ENCODE results near the gene MLST8.
"Not testable (repeated sequence)": the region's sequence is repeated elsewhere in the genome, so short reads cannot be mapped to it uniquely, and the experiment has no call there.

The MLST8 gene

DNA sequence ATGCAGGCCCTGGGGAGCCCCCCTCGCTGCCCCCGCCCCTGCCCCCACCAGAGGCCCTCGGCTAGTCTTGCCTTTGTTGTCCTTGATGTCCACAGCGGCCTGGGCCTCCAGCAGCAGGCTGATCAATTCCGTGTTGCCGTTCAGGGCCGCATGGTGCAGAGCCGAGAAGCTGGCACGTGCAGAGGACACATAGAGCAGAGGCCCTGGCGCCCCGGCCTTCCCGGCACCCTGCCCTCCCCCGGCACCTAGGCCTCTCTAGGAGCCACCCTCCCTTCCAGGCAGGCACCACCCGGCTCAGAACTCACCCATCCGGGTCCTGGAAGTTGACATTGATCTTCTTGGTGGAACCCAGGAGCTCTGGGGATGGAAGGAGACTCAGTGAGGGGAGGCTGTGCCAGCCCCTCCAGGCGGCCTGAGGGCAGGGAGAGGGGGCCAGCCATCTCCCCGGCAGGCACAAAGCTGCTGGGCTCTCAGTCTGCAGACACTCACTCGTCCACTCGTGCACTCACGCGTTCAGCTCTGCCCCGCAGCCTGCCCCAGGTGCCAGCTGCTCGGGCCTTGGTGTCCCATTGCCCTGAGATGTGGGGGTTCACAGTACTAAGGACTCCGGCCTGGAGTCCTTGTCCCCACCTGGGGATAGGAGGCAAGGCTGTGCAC, 15.1 kb upstream of the MLST8 start:
- DNase-seq (ENCODE audit: low spot score): no peak

DNA sequence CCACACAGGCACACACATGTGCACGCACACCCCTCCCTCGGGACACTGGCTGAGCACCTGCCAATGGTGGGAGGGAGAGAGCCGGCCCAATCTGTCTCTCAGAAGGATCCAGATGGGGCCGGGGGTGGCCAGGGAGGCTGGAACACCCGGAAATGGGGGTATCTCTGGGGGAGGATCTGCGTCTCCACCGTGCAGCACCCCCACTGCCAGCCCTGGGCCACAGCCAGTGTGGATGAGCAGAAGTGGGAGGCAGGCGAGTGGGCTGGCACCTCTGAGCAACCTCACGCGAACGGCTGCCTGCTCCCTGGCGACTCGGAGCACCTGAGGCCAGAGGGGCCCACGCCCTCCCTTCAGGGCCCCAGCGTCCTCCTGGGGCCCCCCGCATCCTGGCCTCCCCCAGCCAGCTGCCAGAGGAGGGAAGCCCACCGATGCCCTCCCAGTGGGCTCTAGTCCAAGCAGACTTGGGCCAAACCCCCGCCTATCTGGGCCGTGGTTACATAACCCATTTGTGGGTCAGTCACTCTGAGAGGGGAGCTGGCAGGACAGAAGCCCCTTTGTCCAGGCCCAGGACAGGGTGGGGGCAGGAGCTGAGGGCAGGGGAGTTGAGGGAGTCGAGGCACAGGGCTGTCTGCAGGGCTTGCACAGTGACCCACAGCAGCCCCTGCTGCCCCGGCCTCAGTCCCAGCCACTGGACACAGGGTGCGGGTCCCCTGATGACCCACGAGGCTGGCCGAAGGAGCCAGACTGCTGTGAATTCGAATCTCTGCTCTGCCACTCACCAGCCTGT, 14.4 kb upstream of the MLST8 start:
- DNase-seq (ENCODE audit: low spot score): peak; percentile 29

- DNase-seq (ENCODE audit: low spot score): no peak
Measured at GRCh38 chr16:2191446-2191706, 13.9 kb upstream of the MLST8 start.

DNA sequence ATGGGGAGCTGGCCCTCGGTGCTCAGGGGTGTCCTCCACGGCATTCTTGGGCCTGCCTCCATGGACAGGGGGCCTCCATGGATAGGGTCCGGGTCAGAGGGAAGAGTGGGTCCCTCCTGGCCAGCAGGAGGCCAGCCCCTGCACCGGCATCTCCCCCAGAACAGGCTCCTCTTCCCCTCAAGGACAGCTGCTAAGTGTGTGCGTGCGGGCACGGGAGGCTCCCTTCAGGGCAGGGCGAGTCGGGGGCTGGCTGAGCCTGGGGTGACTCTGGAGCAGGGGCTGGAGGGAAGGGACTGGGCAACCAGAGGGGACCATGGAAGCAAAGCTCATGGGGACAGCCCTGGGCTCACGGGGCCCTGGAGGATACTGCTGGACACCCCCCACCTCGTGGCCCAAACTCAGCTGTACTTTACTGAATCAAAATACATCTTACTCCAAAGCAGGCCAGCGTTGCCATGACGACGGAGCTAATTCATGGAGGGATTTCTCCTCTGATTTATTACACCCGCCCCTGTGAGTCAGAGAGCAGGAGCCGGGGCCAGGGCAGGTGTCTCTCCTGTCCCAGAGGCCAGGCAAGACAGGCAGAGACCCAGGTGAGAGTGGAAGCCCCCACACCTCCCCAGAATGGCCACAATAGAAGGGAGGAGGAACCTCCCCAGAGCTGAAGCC, 11.0 kb upstream of the MLST8 start:
- DNase-seq (ENCODE audit: low spot score): no peak

DNA sequence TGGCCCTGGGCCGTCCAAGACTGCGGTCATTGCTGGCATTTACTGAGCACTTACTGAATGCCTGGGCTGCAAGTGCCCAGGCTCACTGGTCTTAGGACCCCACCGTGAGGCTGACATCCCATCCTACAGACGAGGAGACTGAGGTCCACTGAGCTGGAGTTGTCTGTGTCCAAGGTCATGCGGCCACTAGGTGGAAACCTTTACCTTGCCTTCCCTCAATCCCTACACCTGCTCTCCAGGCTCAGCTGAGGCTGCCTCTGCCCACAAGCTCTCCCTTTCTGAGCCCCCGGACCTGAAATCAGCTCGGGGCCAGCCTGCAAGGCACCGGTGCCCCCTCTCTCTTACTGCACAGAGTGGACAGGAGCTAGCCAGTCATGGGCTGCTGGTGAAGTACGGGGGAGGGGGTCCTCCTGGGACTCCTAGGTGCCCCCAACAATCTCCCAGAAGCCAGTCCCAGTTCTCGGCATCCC, 10.4 kb upstream of the MLST8 start:
- DNase-seq (ENCODE audit: low spot score): no peak

GRCh38 chr16:2195322-2196161, 9.7 kb upstream of the MLST8 start:
- no peak for DNase-seq (ENCODE audit: low spot score)

GRCh38 chr16:2196162-2196980, 8.9 kb upstream of the MLST8 start, which contains the start of gene CASKIN1:
CASKIN1 (minus strand) TSS chr16:2196605; CDS start chr16:2196432, 173 bp downstream.
- DNase-seq (ENCODE audit: low spot score): no peak

DNA sequence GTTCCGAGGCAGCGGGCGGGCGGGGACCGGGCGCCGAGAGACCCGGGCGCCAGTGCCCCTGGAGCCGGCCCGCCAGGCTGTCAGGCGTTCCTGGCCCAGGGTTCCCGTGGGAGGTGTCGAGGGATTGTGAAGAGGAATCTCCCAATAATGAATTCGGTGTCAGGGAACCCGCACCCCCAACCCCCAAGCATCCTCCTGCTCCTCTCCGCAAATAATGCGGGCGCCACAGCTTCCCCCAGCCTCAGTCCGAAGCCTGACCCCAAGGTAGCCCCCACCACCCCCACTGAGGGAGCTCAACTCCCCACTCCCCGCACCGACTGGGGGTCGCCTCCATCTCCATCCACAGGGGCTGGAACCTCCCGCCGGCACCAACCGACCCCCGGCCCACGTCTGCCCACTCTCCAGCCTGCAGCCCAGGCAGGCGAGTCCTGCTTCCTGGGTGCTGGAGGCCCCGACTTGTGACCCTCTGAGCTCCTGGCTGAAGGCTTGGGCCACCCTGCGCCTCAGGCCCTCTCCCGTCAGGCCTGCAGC, 8.2 kb upstream of the MLST8 start:
- no peak for DNase-seq (ENCODE audit: low spot score)

DNA sequence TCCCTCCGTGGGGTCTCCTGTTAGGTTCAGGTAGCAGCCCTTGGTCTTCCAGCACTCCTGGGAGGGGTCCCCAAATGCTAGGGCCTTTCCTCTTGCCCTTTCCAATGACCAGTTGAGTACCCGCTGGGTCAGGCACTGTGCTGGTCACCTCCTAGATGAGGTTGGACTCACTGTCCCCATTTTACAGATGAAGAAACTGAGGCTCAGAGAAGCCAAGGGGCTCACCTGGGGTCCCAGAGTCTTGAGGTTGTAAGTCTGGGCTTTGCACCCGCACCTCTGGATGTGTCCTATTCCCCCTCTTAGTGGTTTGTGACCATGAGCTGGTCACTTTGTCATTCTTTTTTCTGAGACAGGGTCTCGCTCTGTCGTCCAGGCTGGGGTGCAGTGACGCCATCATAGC, 7.5 kb upstream of the MLST8 start:
- no peak for DNase-seq (ENCODE audit: low spot score)

GRCh38 chr16:2198283-2198682, 7.0 kb upstream of the MLST8 start:
- DNase-seq (ENCODE audit: low spot score): no peak

DNA sequence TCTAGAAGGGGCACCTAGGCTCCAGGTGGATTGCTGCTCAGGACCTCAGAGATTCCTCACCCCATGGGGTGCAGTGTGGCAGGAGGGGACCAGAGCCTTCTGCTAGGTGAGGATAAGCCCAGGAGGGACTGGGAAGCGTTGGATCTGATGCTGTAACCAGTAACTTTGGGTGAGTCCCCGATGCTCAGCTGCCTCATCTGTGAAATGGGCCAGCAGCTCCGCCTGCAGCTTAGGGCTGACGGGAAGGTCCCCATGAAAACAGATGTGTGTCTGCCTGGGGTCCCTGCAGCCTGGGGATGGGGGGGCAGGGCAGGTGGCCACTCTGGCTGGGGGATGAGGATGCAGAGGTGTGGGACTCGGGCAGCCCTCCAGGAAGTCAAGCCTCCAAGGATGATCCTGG, 6.2 kb upstream of the MLST8 start:
- DNase-seq (ENCODE audit: low spot score): no peak

- DNase-seq (ENCODE audit: low spot score): no peak
Measured at GRCh38 chr16:2199621-2200139, 5.6 kb upstream of the MLST8 start.

GRCh38 chr16:2200313-2200712, 4.9 kb upstream of the MLST8 start:
- no peak for DNase-seq (ENCODE audit: low spot score)

- not testable (repeated sequence) for DNase-seq (ENCODE audit: low spot score)
Measured at GRCh38 chr16:2203119-2203688, 2.0 kb upstream of the MLST8 start.

DNA sequence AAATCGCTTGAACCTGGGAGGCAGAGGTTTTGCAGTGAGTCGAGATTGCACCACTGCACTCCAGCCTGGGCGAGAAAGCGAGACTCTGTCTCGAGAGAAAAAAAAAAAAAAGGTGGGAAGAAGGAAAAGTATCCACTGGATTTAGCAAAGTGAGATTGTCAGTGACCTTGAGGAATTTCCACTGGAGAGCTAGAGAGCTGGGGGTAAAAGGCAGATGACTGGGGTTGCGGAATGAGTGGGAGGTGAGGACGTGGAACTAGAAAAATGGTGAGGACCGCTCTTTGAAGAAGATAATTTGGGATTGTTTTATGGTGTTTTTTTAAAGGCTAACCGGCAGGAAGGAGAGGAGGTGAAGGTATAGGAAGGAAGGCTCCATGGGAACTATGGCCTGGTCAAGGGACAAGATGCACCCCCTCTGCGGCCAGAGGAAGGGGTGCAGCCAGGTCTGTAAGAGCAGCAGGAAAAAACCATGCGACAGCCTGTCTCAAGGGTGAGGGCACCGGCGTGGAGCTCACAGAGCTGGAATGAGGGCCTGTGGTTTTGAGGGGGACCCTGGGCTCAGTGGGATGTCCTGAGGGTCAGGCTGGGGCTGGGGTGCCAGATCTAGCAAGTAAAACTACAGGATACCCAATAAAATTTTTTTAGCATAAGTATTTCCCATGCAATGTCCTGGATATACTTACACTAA, 694 bp upstream of the MLST8 start:
- DNase-seq (ENCODE audit: low spot score): no peak

GRCh38 chr16:2205967-2206313, 686 bp downstream of the MLST8 start:
- DNase-seq (ENCODE audit: low spot score): no peak

DNA sequence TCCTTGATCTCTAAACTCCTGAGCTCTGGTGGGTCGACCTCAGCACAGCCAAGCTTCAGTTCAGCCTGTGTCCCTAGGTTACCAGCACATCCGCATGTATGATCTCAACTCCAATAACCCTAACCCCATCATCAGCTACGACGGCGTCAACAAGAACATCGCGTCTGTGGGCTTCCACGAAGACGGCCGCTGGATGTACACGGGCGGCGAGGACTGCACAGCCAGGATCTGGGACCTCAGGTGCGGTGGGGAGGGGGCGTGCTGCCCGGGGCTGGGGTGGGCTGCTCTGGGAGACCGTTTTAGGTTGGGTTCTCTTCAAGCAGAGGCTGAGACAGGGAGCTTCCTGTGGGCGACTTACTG, 1.1 kb downstream of the MLST8 start:
- DNase-seq (ENCODE audit: low spot score): no peak

DNA sequence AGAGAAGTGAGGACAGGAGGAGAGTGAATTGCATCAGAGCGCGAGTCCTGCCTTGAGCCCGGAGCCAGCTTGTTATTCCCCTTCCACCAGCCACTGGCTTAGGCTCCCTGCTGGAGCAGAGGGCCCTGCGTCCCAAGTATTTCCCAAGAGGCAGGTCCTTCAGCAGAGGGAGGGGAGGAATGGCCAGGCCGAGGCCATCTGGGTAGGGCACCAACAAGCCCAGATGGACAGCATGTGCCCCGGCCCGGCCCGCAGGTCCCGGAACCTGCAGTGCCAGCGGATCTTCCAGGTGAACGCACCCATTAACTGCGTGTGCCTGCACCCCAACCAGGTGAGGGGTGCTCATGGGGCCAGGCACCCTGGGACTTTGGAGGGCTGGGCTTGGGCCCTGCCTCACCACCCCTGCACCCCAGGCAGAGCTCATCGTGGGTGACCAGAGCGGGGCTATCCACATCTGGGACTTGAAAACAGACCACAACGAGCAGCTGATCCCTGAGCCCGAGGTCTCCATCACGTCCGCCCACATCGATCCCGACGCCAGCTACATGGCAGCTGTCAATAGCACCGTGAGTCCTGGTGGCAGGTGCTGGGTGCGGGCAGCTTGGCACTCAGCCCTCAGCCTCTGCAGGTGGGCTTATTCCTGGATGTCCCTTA, 1.7 kb downstream of the MLST8 start:
- no peak for DNase-seq (ENCODE audit: low spot score)

DNA sequence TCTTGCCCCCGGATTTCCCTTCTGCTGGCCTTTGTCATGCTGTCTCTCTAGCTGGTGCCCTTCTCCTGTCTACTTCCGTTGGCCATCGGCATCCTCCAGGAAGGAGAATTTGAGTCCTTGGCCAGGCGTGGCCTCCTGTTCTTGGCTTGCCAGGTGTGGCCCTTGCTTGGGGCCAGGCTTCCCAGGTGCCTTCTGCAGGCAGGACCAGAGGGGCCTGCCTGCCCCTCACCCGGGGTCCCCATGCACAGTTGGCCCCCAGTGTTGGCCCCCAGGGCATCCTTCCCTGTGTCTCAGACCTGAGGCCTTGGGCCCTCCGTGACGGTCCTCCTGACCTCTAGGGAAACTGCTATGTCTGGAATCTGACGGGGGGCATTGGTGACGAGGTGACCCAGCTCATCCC, 2.6 kb downstream of the MLST8 start:
- DNase-seq (ENCODE audit: low spot score): no peak

DNA sequence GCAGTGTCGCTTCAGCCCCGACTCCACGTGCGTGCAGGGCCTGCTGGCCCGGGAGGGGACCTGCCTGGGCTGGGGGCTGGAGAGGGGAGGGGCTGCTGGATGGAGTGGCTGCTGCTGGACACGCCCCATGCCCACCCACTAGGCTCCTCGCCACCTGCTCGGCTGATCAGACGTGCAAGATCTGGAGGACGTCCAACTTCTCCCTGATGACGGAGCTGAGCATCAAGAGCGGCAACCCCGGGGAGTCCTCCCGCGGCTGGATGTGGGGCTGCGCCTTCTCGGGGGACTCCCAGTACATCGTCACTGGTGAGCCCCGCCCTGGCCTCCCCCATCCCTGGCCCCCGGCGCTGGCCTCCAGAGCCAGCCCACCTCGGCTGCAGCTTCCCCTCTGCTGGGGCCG, 3.1 kb downstream of the MLST8 start:
- DNase-seq (ENCODE audit: low spot score): no peak
